COR-L47 (cell line): ENCODE data around the gene ASTN2.

ENCODE experiments used
- DNase-seq: peaks from one replicate; lab custom pipeline; 2025; lab: John Stamatoyannopoulos, UW

The ASTN2 gene

GRCh38 chr9:116964258-116964657 lies 450.6 kb downstream of the ASTN2 start:
- DNase-seq = no peak

GRCh38 chr9:116959809-116960208 lies 455.0 kb downstream of the ASTN2 start:
- DNase-seq = peak; percentile 76

GRCh38 chr9:116958881-116959280 lies 456.0 kb downstream of the ASTN2 start:
- no peak for DNase-seq

- no peak for DNase-seq
Measured at GRCh38 chr9:116954731-116955130, 460.1 kb downstream of the ASTN2 start.

- no peak for DNase-seq
Measured at GRCh38 chr9:116953271-116953670, 461.6 kb downstream of the ASTN2 start.

- no peak for DNase-seq
Measured at GRCh38 chr9:116952436-116952810, 462.4 kb downstream of the ASTN2 start.

GRCh38 chr9:116951588-116952435 lies 463.0 kb downstream of the ASTN2 start:
- no peak for DNase-seq

- no peak for DNase-seq
Measured at GRCh38 chr9:116945817-116946216, 469.0 kb downstream of the ASTN2 start.

GRCh38 chr9:116944714-116945534 lies 469.9 kb downstream of the ASTN2 start:
- DNase-seq = no peak

GRCh38 chr9:116943970-116944369 lies 470.9 kb downstream of the ASTN2 start:
- no peak for DNase-seq

- DNase-seq = no peak
Measured at GRCh38 chr9:116942593-116943061, 472.2 kb downstream of the ASTN2 start.

- DNase-seq = no peak
Measured at GRCh38 chr9:116941266-116941665, 473.6 kb downstream of the ASTN2 start.

GRCh38 chr9:116940614-116941215 lies 474.1 kb downstream of the ASTN2 start:
- no peak for DNase-seq

- no peak for DNase-seq
Measured at GRCh38 chr9:116939614-116940013, 475.2 kb downstream of the ASTN2 start.

- DNase-seq = no peak
Measured at GRCh38 chr9:116939161-116939560, 475.7 kb downstream of the ASTN2 start.

GRCh38 chr9:116937361-116937760 lies 477.5 kb downstream of the ASTN2 start:
- DNase-seq = no peak

GRCh38 chr9:116935149-116935897 lies 479.5 kb downstream of the ASTN2 start:
- no peak for DNase-seq

GRCh38 chr9:116934131-116934530 lies 480.7 kb downstream of the ASTN2 start:
- DNase-seq = no peak

- no peak for DNase-seq
Measured at GRCh38 chr9:116933251-116933650, 481.6 kb downstream of the ASTN2 start.

- DNase-seq = no peak
Measured at GRCh38 chr9:116929621-116930020, 485.2 kb downstream of the ASTN2 start.

- no peak for DNase-seq
Measured at GRCh38 chr9:116928884-116929283, 486.0 kb downstream of the ASTN2 start.

- DNase-seq = no peak
Measured at GRCh38 chr9:116928289-116928688, 486.6 kb downstream of the ASTN2 start.
